K562 (cell line): ENCODE measurements around the gene GCSAM. TPM values are rescaled to one million over a fixed set of nuclear protein-coding genes. Genes with fewer than 3 reads are reported as not detected.

Experiments
- ATAC-seq: fragments of 200-7000 bp; cut with Tn5 transposase; 3 replicates; pipeline ENCODE4 v1.9.1; 2020; ENCODE audit warnings: moderate library complexity
- BruUV-seq: library from RNA; stranded (reverse); fragments of 400-500 nt; replicated peaks from 2 replicates; lab custom pipeline; 2021; lab: Mats Ljungman, UMichigan
- CTCF ChIA-PET: fragments of 300-600 bp; formaldehyde crosslinking; extraction: SDS; loops from one replicate; lab custom pipeline; 2021; ENCODE audit warnings: low intra/inter-chr PET ratio; lab: Yijun Ruan, JAX
- POLR2A ChIA-PET: fragments of 300-600, 350-650 bp; sonication (Branson Sonifier 250); formaldehyde crosslinking; extraction: SDS; loops from one replicate; lab custom pipeline; 2021; ENCODE audit warnings: antibody characterized with exemption, inconsistent platforms; lab: Yijun Ruan, JAX
- DNase-seq, 4 experiments: peaks; one replicate each; pipeline versions ENCODE4 v3.0.0 to v3.0.0-alpha.2; 2011 to 2018; ENCODE audit warnings: low spot score in 3 of 4, mixed read lengths in 3 of 4; ENCODE audit errors: extremely low read depth in 1 of 4
- FAIRE-seq: peaks from 2 replicates; lab custom pipeline; 2011; peaks lifted over from hg19 to GRCh38; lab: Jason Lieb, UNC
- H2AFZ ChIP-seq: 2 replicates; pipeline ENCODE4 v1.6.0; 2011; ENCODE audit warnings: low read depth, low read length, control low read depth, inconsistent platforms
- H3K27ac ChIP-seq: fragments of 200-600 bp; 3 replicates; pipeline ENCODE4 v1.8.0; 2011; ENCODE audit warnings: low read depth, mild to moderate bottlenecking, control low read depth, inconsistent platforms, low read length, moderate library complexity, mixed read lengths; ENCODE audit errors: extremely low read depth
- H3K27me3 ChIP-seq, 2 experiments: fragments of 300-600 bp in 1 of 2; 2 replicates in 1 of 2; 3 replicates in 1 of 2; pipeline versions ENCODE4 v1.6.0 to v1.8.0; 2011; ENCODE audit warnings: inconsistent platforms in 2 of 2, low read length in 2 of 2, mild to moderate bottlenecking in 1 of 2, mixed read lengths in 1 of 2, moderate library complexity in 1 of 2; ENCODE audit not compliant: control insufficient read depth in 2 of 2, insufficient read depth in 2 of 2
- H3K36me3 ChIP-seq: fragments of 300-600 bp; 3 replicates; pipeline ENCODE4 v1.8.0; 2011; ENCODE audit warnings: mild to moderate bottlenecking, low read length, inconsistent platforms; ENCODE audit not compliant: control insufficient read depth, insufficient read depth
- H3K4me1 ChIP-seq, 2 experiments: fragments of 200-600 bp in 1 of 2; replicated peaks in 1 of 2; 2 replicates in 1 of 2; 3 replicates in 1 of 2; pipeline versions ENCODE4 v1.5.1 to v1.8.0; 2011; ENCODE audit warnings: inconsistent platforms in 2 of 2, low read length in 2 of 2, mild to moderate bottlenecking in 1 of 2, mixed read lengths in 1 of 2, moderate library complexity in 1 of 2; ENCODE audit not compliant: control insufficient read depth in 2 of 2, insufficient read depth in 2 of 2
- H3K4me2 ChIP-seq: 2 replicates; pipeline ENCODE4 v1.6.1; 2011; ENCODE audit warnings: low read length, control low read depth, inconsistent platforms, mixed read lengths; ENCODE audit not compliant: insufficient read depth
- H3K4me3 ChIP-seq: fragments of 200-600 bp; sonication (generic), shearing (Covaris generic); 2 replicates; pipeline ENCODE4 v1.5.1; 2016; ENCODE audit warnings: control low read depth, inconsistent platforms
- H3K79me2 ChIP-seq: fragments of 200-600 bp; 3 replicates; pipeline ENCODE4 v1.8.0; 2011; ENCODE audit warnings: low read length, inconsistent platforms; ENCODE audit not compliant: control insufficient read depth, insufficient read depth
- H3K9ac ChIP-seq, 2 experiments: 2 replicates each; pipeline versions ENCODE4 v1.6.0 to v1.6.1; 2011; ENCODE audit warnings: low read depth in 2 of 2, low read length in 2 of 2, control low read depth in 1 of 2, inconsistent platforms in 1 of 2, mild to moderate bottlenecking in 1 of 2, mixed read lengths in 1 of 2; ENCODE audit not compliant: insufficient read depth in 1 of 2
- H3K9me1 ChIP-seq: one replicate; pipeline ENCODE4 v1.6.0; 2011; ENCODE audit warnings: inconsistent platforms, mild to moderate bottlenecking, low read length, moderate library complexity; ENCODE audit not compliant: control insufficient read depth, insufficient read depth
- H3K9me3 ChIP-seq: replicated peaks from 2 replicates; pipeline ENCODE4 v1.5.1; 2011; ENCODE audit warnings: low read depth, low read length, inconsistent platforms; ENCODE audit not compliant: control insufficient read depth, insufficient read depth
- H4K20me1 ChIP-seq: replicated peaks from 2 replicates; pipeline ENCODE4 v1.6.1; 2011; ENCODE audit warnings: low read length, inconsistent platforms, mixed read lengths; ENCODE audit not compliant: control insufficient read depth, insufficient read depth
- ATF1 ChIP-seq, 2 experiments: fragments of 450-650 bp in 1 of 2; IDR thresholded peaks; 2 replicates each; pipeline ENCODE4 v1.6.1; 2016; ENCODE audit warnings: missing compliant biosample characterization in 1 of 2, missing genetic modification characterization in 1 of 2
- BMI1 ChIP-seq: fragments of 150-350 bp; IDR thresholded peaks from 2 replicates; pipeline ENCODE4 v1.6.1; 2014; ENCODE audit warnings: low read length
- CREB1 ChIP-seq, 2 experiments: sonication (generic) in 1 of 2; formaldehyde crosslinking in 1 of 2; IDR thresholded peaks; 2 replicates each; pipeline versions ENCODE4 v1.6.1 to v1.8.0; 2012 to 2022; ENCODE audit warnings: inconsistent platforms in 1 of 2, mild to moderate bottlenecking in 1 of 2, missing genetic modification reagents in 1 of 2, moderate library complexity in 1 of 2
- GABPB1 ChIP-seq: sonication (generic); formaldehyde crosslinking; IDR thresholded peaks from 2 replicates; pipeline ENCODE4 v1.8.0; 2022; ENCODE audit warnings: mild to moderate bottlenecking, missing genetic modification reagents
- SAFB ChIP-seq: fragments of 200-400 bp; formaldehyde crosslinking; IDR thresholded peaks from 2 replicates; pipeline ENCODE4 v1.6.1; 2017; ENCODE audit warnings: low read depth, low read length, borderline replicate concordance
- whole genome bisulfite sequencing: fragments of 100-300 bp; shearing (Covaris generic); methylation state at CpG from one replicate; pipeline ENCODE4 v1.1.6; 2016; ENCODE audit warnings: low coverage, mixed read lengths; ENCODE audit not compliant: insufficient coverage; ENCODE audit errors: missing lambda C conversion rate; 5-methylcytosine and 5-hydroxymethylcytosine counted together
- in situ Hi-C: fragments of 300-500 bp; cut with MboI; formaldehyde crosslinking; loops from 4 replicates; pipeline ENCODE4 v1.15.0; 2018; ENCODE audit warnings: inconsistent platforms, mixed read lengths
- intact Hi-C: fragments of 100-400 bp; cut with micrococcal nuclease; formaldehyde crosslinking; loops from 2 replicates; pipeline ENCODE4 v1.14.2; 2022
- polyA plus RNA-seq, 8 experiments: library from polyadenylated mRNA; depleted of rRNA in 4 of 8; stranded (reverse) in 5 of 8; unstranded in 3 of 8; fragments of >200 nt; fragmentation: Nextera tagmentation in 2 of 8; fragmentation: Illumina TruSeq in 1 of 8; extraction: Ambion mirVana in 2 of 8; extraction: Trizol in 1 of 8; gene quantifications; 2 replicates each; pipeline versions ENCODE4 v1.2.1 to v1.2.3, GENCODE V29; 2011 to 2014; ENCODE audit warnings: inconsistent platforms in 1 of 8, missing spikeins in 1 of 8
- total RNA-seq, 7 experiments: library from RNA; depleted of rRNA in 6 of 7; stranded (reverse); fragments of >200 nt in 6 of 7; fragmentation: Illumina TruSeq in 2 of 7; extraction: Trizol in 2 of 7; gene quantifications; 2 replicates each; pipeline versions ENCODE4 v1.2.1 to v1.2.3, GENCODE V29; 2011 to 2021; ENCODE audit warnings: low replicate concordance in 1 of 7

Gene GCSAM
- total and polyA plus RNA-seq, 9 of the 15 experiments (the other 6 are each of a cell fraction or from before 2014, with no cell fraction given), result 0.10 TPM; not detected in 8

DNA sequence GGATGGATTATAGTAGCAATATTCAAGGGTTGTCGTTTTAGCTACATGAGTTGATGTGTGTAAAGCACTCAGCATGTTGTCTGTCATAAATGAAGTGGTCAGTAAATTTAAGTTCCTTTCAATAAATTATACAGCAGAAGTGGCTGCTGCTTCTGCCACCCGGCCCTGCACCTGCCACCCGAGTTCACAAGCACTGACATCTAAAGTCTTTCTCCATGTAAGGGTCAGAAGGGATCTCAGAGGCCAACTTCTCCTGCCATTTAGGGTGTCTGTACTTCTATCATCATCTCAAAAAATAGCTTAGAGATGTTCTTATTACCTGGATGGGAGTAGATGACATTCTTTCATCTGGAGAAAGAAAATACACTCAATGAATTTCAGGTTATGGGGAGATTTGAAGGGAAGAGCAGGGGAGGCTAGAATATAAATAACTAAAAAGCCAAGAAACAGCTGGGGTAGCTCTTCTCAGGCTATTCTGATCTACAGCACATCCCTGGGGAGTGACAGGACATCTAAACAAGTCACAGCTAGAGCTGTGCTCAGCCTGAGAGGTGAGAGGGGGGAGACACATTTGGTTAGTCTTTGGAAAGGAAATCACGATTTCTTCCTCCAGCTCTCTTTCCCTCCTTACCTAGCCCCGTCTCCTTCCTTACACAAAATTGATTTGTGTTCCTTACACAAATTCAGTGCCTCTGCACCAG is 8.0 kb downstream of the GCSAM start:
- FAIRE-seq (no peak), ATAC-seq (no peak), DNase-seq (no peak)
- H3K9ac ChIP-seq, result no peak overlapping the region
- H3K9me3 ChIP-seq, result no peaks in the 10 kb centered on the region
- H4K20me1 ChIP-seq, result no peaks in the 10 kb centered on the region
- no peaks in the 10 kb centered on the region for H3K4me1 ChIP-seq
- no peak overlapping the region for H3K4me2 ChIP-seq
- no peaks in the 10 kb centered on the region for H3K27me3 ChIP-seq
- H3K9me1 ChIP-seq, result no peaks in the 10 kb centered on the region
- 6% methylated on average over 3 of the region's 5 CpGs for WGBS
- no peak overlapping the region for H3K27ac ChIP-seq
- H2AFZ ChIP-seq, result no peak overlapping the region
- in situ Hi-C loops, result loop anchor here (25.0 kb wide), 1 partner anchor 387 kb away; no protein-coding TSS in a partner anchor
- H3K36me3 ChIP-seq, result no peaks in the 10 kb centered on the region
- no peak overlapping the region for H3K4me3 ChIP-seq
- no peak for TF ChIP-seq GABPB1 (CRISPR knock-in tag)
- no peak for TF ChIP-seq SAFB
- TF ChIP-seq CREB1 (IDR thresholded peaks at IDR 0.05), result no peak
- TF ChIP-seq CREB1 (CRISPR knock-in tag; IDR thresholded peaks at IDR 0.05), result no peak
- TF ChIP-seq ATF1 (CRISPR knock-in tag; IDR thresholded peaks at IDR 0.05), result no peak
- no peak for TF ChIP-seq ATF1 (tag; IDR thresholded peaks at IDR 0.05)
- TF ChIP-seq BMI1, result no peak
- no TSS peak for BruUV-seq
- H3K79me2 ChIP-seq, result no peaks in the 10 kb centered on the region
- intact Hi-C loops, result no loop called here
- ChIA-PET CTCF (no interaction called here), POLR2A (interaction anchor here (0.6 to 1.2 kb wide), 2 partner anchors 21 to 428 kb away, joined by 3 to 4 read pairs; no protein-coding TSS in a partner anchor)
